ENCODE data around the gene ACAP3.

ACAP3 gene

DNA sequence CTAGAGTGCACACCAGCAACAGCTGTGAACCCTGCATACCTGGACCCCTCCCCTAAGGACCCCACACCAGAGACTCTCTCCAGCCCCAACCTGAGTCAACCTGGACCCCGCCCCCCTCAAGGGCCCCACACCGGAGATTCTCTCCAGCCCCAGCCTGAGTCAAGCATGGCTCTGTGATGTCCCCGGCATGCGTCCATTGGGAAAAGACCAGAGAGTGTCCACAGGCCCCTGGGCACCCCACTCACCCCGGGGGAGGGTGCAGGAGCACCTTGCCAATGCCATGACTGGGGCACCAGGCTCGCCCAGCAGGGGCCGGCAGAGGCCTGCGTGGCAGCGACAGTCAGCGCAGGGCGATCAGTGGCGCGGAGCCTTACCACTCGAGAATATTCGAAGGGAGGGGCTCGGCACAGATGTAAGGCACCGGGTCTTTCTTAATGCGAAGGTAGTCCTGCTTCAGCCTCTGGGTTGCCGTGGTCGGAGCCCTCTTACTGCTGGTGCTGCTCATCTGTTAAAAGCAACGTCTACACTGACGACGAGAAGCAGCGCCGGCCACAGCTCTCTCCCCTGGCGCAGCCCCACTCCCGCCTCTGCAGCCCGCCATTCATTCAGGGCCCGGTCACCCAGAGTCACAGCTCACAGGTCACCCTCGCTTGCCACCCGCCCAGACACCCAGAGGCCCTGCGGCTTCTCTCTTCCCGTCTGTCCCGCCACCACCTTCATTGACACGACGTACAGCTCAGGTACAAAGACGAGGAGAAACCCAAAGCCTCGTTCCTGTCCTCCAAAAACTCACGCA is 40.0 kb downstream of the ACAP3 start:
- TF ChIP-seq, protein P1, sequence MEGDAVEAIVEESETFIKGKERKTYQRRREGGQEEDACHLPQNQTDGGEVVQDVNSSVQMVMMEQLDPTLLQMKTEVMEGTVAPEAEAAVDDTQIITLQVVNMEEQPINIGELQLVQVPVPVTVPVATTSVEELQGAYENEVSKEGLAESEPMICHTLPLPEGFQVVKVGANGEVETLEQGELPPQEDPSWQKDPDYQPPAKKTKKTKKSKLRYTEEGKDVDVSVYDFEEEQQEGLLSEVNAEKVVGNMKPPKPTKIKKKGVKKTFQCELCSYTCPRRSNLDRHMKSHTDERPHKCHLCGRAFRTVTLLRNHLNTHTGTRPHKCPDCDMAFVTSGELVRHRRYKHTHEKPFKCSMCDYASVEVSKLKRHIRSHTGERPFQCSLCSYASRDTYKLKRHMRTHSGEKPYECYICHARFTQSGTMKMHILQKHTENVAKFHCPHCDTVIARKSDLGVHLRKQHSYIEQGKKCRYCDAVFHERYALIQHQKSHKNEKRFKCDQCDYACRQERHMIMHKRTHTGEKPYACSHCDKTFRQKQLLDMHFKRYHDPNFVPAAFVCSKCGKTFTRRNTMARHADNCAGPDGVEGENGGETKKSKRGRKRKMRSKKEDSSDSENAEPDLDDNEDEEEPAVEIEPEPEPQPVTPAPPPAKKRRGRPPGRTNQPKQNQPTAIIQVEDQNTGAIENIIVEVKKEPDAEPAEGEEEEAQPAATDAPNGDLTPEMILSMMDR (IDR thresholded peaks at IDR 0.05; ENCODE audit: low read depth, low read length) = no peak
- no peak for TF ChIP-seq EZH2phosphoT487 (IDR thresholded peaks at IDR 0.05; ENCODE audit: low read depth)
- no peak overlapping the region for H3K4me3 ChIP-seq (ENCODE audit: low read length)
- H3K36me3 ChIP-seq (replicated peaks; ENCODE audit: low read depth, low read length) = peaks cover 33% of the 10 kb centered on the region
- H3K4me2 ChIP-seq (ENCODE audit: low read length) = no peak overlapping the region
- peaks cover 14% of the 10 kb centered on the region for H3K4me1 ChIP-seq (ENCODE audit: low read length)
- H3K9ac ChIP-seq (ENCODE audit: low read length) = no peak overlapping the region
- H3K27ac ChIP-seq (ENCODE audit: low read length) = no peak overlapping the region
- no peaks in the 10 kb centered on the region for H3K27me3 ChIP-seq (ENCODE audit: low read depth, low read length)
- peaks cover 34% of the 10 kb centered on the region for H4K20me1 ChIP-seq (ENCODE audit: insufficient read depth, low read length)
- no peak overlapping the region for H2AFZ ChIP-seq (ENCODE audit: low read depth, low read length)
- H3K9me3 ChIP-seq (ENCODE audit: insufficient read depth, low read length) = no peaks in the 10 kb centered on the region
- H3K79me2 ChIP-seq (ENCODE audit: low read length) = peaks cover 66% of the 10 kb centered on the region

DNA sequence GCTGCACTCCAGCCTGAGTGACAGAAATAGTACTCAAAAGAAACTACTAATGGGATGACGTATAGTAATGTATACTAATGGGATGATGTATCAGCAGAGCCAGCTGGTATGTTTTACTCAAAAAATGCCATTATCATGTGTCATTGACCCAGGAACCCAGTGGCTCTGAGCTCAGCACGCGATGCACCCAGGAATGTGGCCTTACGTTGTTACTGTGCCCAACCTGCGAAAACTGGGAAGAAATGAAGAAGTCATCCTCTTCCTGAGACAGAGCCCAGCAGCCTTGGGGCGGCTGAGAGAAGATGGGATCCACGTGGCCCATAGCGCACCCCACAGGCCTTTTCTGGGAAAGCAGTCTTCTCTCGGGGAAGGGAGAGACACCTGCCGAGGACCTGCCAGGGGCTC is 42.9 kb downstream of the ACAP3 start:
- TF ChIP-seq, protein P1 (IDR thresholded peaks at IDR 0.05; ENCODE audit: low read depth, low read length) = peak; percentile 17
- no peak for TF ChIP-seq EZH2phosphoT487 (IDR thresholded peaks at IDR 0.05; ENCODE audit: low read depth)
- H3K36me3 ChIP-seq (replicated peaks; ENCODE audit: low read depth, low read length) = peaks cover 39% of the 10 kb centered on the region
- no peak overlapping the region for H3K4me2 ChIP-seq (ENCODE audit: low read length)
- no peak overlapping the region for H2AFZ ChIP-seq (ENCODE audit: low read depth, low read length)
- no peak overlapping the region for H3K27ac ChIP-seq (ENCODE audit: low read length)
- no peaks in the 10 kb centered on the region for H3K9me3 ChIP-seq (ENCODE audit: insufficient read depth, low read length)
- H3K79me2 ChIP-seq (ENCODE audit: low read length) = peaks cover 38% of the 10 kb centered on the region
- H4K20me1 ChIP-seq (ENCODE audit: insufficient read depth, low read length) = peaks cover 12% of the 10 kb centered on the region
- no peak overlapping the region for H3K4me3 ChIP-seq (ENCODE audit: low read length)
- H3K4me1 ChIP-seq (ENCODE audit: low read length) = peaks cover 9% of the 10 kb centered on the region; the same call in 1 of the 2 replicates
- no peaks in the 10 kb centered on the region for H3K27me3 ChIP-seq (ENCODE audit: low read depth, low read length)
- no peak overlapping the region for H3K9ac ChIP-seq (ENCODE audit: low read length)

DNA sequence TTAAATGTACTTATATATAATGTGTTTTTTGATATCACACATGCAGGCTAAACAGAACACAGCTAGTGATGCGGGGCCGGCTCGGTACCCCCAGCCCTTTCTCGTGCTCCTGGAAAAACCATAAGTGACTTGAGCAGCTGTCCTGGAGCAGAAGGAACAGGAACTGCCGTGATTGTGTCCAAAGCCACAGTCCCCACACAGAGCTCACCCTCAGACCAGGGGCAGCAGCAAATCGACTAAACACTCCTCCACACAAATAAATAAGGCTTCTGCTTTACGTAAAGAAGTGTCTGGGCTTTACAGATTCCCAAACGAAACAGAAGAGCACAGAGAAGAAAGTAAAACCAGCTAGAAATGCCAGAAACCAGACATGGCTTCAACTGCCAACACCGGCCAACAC is 43.7 kb downstream of the ACAP3 start:
- Histone ChIP-seq H3K4me2 (ENCODE audit: low read length) (no peak overlapping the region), H3K79me2 (ENCODE audit: low read length) (peaks cover 33% of the 10 kb centered on the region), H3K9me3 (ENCODE audit: insufficient read depth, low read length) (no peaks in the 10 kb centered on the region), H3K4me1 (ENCODE audit: low read length) (peaks cover 9% of the 10 kb centered on the region; the same call in 1 of the 2 replicates), H3K9ac (ENCODE audit: low read length) (no peak overlapping the region), H4K20me1 (ENCODE audit: insufficient read depth, low read length) (peaks cover 12% of the 10 kb centered on the region), H3K4me3 (ENCODE audit: low read length) (no peak overlapping the region), H3K27me3 (ENCODE audit: low read depth, low read length) (no peaks in the 10 kb centered on the region), H3K27ac (ENCODE audit: low read length) (no peak overlapping the region), H3K36me3 (replicated peaks; ENCODE audit: low read depth, low read length) (peaks cover 42% of the 10 kb centered on the region), H2AFZ (ENCODE audit: low read depth, low read length) (no peak overlapping the region)
- TF ChIP-seq EZH2phosphoT487 (IDR thresholded peaks at IDR 0.05; ENCODE audit: low read depth) = no peak
- TF ChIP-seq, protein P1 (IDR thresholded peaks at IDR 0.05; ENCODE audit: low read depth, low read length) = no peak

DNA sequence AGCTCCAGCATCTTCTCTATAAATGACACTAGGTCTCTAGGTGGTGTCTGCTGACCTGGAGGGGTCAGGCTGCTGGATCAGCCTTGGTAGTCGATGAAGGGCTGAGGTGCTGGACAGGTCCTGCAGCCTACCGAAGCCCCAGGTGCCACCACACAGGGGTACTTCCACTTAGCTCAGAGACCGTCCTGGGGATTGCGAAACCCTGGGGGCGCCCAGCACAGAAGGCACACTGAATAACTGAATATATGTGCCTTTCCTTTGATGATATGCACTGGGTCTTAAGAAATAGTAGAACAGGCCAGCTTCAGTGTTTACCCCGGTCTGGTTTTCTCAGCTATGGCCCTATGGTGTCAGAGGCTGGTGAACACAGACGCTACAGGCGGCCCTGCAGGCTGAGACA is 45.0 kb downstream of the ACAP3 start:
- no peak overlapping the region for H3K4me2 ChIP-seq (ENCODE audit: low read length)
- H3K9me3 ChIP-seq (ENCODE audit: insufficient read depth, low read length) = no peaks in the 10 kb centered on the region
- no peak overlapping the region for H3K4me3 ChIP-seq (ENCODE audit: low read length)
- H2AFZ ChIP-seq (ENCODE audit: low read depth, low read length) = no peak overlapping the region
- peaks cover 44% of the 10 kb centered on the region for H3K36me3 ChIP-seq (replicated peaks; ENCODE audit: low read depth, low read length)
- H3K4me1 ChIP-seq (ENCODE audit: low read length) = peaks cover 9% of the 10 kb centered on the region; the same call in 1 of the 2 replicates
- TF ChIP-seq, protein P1 (IDR thresholded peaks at IDR 0.05; ENCODE audit: low read depth, low read length) = no peak
- no peak for TF ChIP-seq EZH2phosphoT487 (IDR thresholded peaks at IDR 0.05; ENCODE audit: low read depth)
- H3K27me3 ChIP-seq (ENCODE audit: low read depth, low read length) = no peaks in the 10 kb centered on the region
- H3K9ac ChIP-seq (ENCODE audit: low read length) = no peak overlapping the region
- H3K27ac ChIP-seq (ENCODE audit: low read length) = no peak overlapping the region
- peaks cover 12% of the 10 kb centered on the region for H4K20me1 ChIP-seq (ENCODE audit: insufficient read depth, low read length)
- peaks cover 28% of the 10 kb centered on the region for H3K79me2 ChIP-seq (ENCODE audit: low read length)

Data from OCI-LY3 (cell line).